ENCODE results near the gene NPY.
"Not testable (repeated sequence)": the region's sequence is repeated elsewhere in the genome, so short reads cannot be mapped to it uniquely, and the experiment has no call there.

NPY gene

GRCh38 chr7:24249266-24249665, 34.7 kb upstream of the NPY start:
- no peak for DNase-seq (ENCODE audit: extremely low read depth, insufficient read length)
- H3K4me3 ChIP-seq (replicated peaks; ENCODE audit: low read depth, low read length), result no peak overlapping the region
- TF ChIP-seq, protein P1, sequence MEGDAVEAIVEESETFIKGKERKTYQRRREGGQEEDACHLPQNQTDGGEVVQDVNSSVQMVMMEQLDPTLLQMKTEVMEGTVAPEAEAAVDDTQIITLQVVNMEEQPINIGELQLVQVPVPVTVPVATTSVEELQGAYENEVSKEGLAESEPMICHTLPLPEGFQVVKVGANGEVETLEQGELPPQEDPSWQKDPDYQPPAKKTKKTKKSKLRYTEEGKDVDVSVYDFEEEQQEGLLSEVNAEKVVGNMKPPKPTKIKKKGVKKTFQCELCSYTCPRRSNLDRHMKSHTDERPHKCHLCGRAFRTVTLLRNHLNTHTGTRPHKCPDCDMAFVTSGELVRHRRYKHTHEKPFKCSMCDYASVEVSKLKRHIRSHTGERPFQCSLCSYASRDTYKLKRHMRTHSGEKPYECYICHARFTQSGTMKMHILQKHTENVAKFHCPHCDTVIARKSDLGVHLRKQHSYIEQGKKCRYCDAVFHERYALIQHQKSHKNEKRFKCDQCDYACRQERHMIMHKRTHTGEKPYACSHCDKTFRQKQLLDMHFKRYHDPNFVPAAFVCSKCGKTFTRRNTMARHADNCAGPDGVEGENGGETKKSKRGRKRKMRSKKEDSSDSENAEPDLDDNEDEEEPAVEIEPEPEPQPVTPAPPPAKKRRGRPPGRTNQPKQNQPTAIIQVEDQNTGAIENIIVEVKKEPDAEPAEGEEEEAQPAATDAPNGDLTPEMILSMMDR (IDR thresholded peaks at IDR 0.05; ENCODE audit: insufficient read depth, low read length, poor library complexity, severe bottlenecking), result no peak
- H3K27me3 ChIP-seq (replicated peaks; ENCODE audit: control insufficient read depth, insufficient read depth, low read length), result no peaks in the 10 kb centered on the region
- H3K36me3 ChIP-seq (ENCODE audit: control insufficient read depth, insufficient read depth, low read length), result no peaks in the 10 kb centered on the region

DNA sequence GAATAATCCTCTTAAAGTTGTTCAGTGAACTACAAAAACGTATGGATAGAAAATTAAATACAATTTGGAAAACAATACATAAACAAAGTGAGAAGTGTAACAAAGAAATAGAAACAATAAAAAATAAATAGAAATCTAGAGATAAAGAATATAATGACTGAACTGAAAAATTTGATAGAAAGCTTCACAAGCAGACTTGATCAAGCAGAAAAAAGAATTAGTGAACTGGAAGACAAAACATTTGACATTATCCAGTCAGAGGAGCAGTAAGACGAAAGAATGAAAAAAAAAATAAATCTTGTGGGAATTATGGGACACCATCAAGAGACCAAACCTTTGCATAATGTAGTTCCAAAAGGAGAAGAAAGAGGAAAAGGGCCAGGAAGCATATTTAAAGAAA, 32.4 kb upstream of the NPY start:
- Histone ChIP-seq H3K27me3 (replicated peaks; ENCODE audit: control insufficient read depth, insufficient read depth, low read length) (no peaks in the 10 kb centered on the region), H3K36me3 (ENCODE audit: control insufficient read depth, insufficient read depth, low read length) (no peaks in the 10 kb centered on the region), H3K4me3 (replicated peaks; ENCODE audit: low read depth, low read length) (no peak overlapping the region)
- TF ChIP-seq, protein P1 (IDR thresholded peaks at IDR 0.05; ENCODE audit: insufficient read depth, low read length, poor library complexity, severe bottlenecking), result no peak
- DNase-seq (ENCODE audit: extremely low read depth, insufficient read length), result no peak

DNA sequence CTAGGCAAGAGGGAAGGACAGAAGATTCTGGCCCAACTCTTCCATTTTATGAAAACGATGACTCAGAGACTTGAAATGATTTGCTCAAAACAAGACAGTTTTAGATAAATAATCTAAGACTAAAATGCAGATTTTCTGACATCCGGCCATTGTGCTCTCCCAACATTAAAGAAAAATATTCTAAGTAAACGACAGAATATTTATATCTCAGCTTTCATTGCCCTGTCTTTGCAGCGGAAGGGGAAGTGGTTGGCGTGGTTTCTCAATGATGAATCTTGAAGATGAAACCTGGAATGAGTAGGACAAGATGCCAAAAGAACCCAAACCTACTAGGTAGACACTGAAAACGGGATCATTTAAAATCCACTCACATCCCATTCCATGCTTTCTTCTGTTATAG, 28.9 kb upstream of the NPY start:
- H3K27me3 ChIP-seq (replicated peaks; ENCODE audit: control insufficient read depth, insufficient read depth, low read length), result no peaks in the 10 kb centered on the region
- H3K36me3 ChIP-seq (ENCODE audit: control insufficient read depth, insufficient read depth, low read length), result no peaks in the 10 kb centered on the region
- TF ChIP-seq, protein P1 (IDR thresholded peaks at IDR 0.05; ENCODE audit: insufficient read depth, low read length, poor library complexity, severe bottlenecking), result no peak
- no peak overlapping the region for H3K4me3 ChIP-seq (replicated peaks; ENCODE audit: low read depth, low read length)
- no peak for DNase-seq (ENCODE audit: extremely low read depth, insufficient read length)

DNA sequence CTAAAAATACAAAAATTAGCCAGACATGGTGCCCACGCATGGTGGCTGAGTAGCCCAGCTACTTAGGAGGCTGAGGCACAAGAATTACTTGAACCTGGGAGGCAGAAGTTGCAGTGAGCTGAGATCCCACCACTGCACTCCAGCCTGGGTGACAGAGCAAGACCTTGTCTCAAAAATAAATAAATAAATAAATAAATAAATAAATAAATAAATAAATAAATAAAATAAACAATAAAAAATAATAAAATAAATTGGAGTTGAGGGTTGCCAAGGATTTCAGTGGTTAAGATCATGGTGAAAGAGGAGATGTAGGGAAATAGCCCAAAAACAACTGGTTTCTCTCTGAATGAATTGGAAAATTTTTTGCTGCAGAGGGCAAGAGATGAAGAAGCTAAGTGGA, 25.7 kb upstream of the NPY start:
- H3K27me3 ChIP-seq (replicated peaks; ENCODE audit: control insufficient read depth, insufficient read depth, low read length); H3K4me3 ChIP-seq (replicated peaks; ENCODE audit: low read depth, low read length); H3K36me3 ChIP-seq (ENCODE audit: control insufficient read depth, insufficient read depth, low read length); DNase-seq (ENCODE audit: extremely low read depth, insufficient read length): not testable (repeated sequence)

DNA sequence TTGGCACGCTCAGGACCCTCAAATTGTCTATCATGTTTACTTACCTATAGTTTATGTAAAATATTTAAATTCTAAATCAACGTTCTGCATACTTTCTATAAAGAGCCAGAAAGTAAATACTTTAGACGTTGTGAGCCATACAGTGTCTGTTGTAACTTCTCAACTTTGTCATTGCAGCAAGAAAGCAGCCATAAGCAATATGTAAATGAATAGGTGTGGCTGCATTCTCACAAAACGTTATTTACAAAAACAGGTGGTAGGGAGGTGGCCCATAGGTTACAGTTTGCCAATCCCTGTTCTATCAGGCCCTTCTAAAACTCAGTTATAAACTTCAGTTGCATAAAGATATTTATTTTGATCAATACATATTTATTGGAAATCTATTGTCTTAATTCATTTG, 12.1 kb upstream of the NPY start:
- TF ChIP-seq, protein P1 (IDR thresholded peaks at IDR 0.05; ENCODE audit: insufficient read depth, low read length, poor library complexity, severe bottlenecking), result no peak

DNA sequence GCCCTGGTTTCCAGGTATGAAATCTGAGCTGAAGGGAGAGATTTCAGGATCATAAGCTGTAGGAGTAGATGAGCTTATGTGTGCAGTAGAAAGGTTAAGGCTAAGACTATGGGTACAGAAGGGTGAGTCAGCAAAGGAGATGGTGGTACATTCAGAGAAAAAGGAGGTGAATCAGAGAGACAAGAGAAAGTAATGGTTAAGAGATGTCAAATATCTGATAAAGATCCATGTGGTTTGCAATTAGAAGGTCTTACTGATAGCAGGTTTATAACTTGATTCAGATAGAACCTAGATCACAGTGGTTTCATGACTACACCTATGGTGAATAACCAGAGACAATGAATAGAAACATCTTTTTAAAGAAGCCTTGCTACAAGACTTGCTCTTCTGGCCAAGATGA, 4.5 kb upstream of the NPY start:
- no peaks in the 10 kb centered on the region for H3K36me3 ChIP-seq (ENCODE audit: control insufficient read depth, insufficient read depth, low read length)
- H3K4me3 ChIP-seq (replicated peaks; ENCODE audit: low read depth, low read length), result no peak overlapping the region
- peaks cover 3% of the 10 kb centered on the region; the same call in 1 of the 2 replicates for H3K27me3 ChIP-seq (replicated peaks; ENCODE audit: control insufficient read depth, insufficient read depth, low read length)
- DNase-seq (ENCODE audit: extremely low read depth, insufficient read length), result no peak
- TF ChIP-seq, protein P1 (IDR thresholded peaks at IDR 0.05; ENCODE audit: insufficient read depth, low read length, poor library complexity, severe bottlenecking), result no peak

More for the DNA sequence above, 12.1 kb upstream of the NPY start:
- H3K27me3 ChIP-seq (replicated peaks; ENCODE audit: control insufficient read depth, insufficient read depth, low read length), result no peaks in the 10 kb centered on the region
- DNase-seq (ENCODE audit: extremely low read depth, insufficient read length), result no peak
- H3K4me3 ChIP-seq (replicated peaks; ENCODE audit: low read depth, low read length), result no peak overlapping the region
- H3K36me3 ChIP-seq (ENCODE audit: control insufficient read depth, insufficient read depth, low read length), result no peaks in the 10 kb centered on the region

Measured in GM06990 (cell line).